VCaP (cell line): Measurements from ENCODE around the gene PRKCH.

ENCODE experiments used
- H3K27ac ChIP-seq: fragments of 450-650 bp; 2 replicates; pipeline ENCODE4 v1.5.1; 2017
- TF ChIP-seq, protein P1 (sequence below): fragments of 450-650 bp; conservative IDR thresholded peaks from 2 replicates; pipeline ENCODE4 v1.5.1; 2017; ENCODE audit warnings: mild to moderate bottlenecking, moderate library complexity

The PRKCH gene

DNA sequence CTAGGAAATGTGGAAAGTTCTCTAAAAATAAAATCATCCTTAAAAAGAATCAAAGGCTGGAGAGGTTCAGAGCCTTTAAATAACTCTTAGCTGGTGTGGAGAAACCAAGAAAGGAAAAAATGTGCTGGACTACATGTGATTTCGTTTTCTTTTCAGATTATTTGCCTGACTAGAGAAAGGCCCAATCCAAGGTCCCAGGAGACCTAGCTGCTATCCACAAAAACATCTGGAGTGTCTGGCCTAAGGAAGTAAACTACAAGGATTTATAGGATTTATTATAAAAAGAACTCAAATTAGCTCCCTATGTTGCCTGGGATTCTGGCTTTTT lies 39.5 kb upstream of the PRKCH start:
- TF ChIP-seq, protein P1, sequence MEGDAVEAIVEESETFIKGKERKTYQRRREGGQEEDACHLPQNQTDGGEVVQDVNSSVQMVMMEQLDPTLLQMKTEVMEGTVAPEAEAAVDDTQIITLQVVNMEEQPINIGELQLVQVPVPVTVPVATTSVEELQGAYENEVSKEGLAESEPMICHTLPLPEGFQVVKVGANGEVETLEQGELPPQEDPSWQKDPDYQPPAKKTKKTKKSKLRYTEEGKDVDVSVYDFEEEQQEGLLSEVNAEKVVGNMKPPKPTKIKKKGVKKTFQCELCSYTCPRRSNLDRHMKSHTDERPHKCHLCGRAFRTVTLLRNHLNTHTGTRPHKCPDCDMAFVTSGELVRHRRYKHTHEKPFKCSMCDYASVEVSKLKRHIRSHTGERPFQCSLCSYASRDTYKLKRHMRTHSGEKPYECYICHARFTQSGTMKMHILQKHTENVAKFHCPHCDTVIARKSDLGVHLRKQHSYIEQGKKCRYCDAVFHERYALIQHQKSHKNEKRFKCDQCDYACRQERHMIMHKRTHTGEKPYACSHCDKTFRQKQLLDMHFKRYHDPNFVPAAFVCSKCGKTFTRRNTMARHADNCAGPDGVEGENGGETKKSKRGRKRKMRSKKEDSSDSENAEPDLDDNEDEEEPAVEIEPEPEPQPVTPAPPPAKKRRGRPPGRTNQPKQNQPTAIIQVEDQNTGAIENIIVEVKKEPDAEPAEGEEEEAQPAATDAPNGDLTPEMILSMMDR, result no peak
- peak overlapping the region; percentile 83 for H3K27ac ChIP-seq

DNA sequence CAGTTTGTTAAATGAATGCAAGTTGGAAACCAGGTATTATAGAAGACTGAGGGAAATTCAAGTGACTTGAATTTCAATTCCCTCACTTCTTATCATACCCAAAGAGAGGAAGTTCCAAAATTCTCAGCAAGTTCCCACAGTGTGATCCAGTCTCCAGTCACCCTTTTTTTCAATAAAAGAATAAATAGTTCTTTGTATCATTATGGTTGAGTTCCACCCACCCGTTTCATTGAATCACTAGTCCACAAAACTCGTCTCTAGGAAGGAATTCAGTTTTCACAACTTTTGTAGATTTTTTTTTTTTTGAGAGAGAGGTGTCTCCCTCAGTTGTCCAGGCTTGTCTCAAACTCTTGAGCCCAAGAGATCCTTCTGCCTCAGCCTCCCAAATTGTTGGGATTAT lies 38.6 kb upstream of the PRKCH start:
- TF ChIP-seq, protein P1, result no peak
- no peak overlapping the region for H3K27ac ChIP-seq

DNA sequence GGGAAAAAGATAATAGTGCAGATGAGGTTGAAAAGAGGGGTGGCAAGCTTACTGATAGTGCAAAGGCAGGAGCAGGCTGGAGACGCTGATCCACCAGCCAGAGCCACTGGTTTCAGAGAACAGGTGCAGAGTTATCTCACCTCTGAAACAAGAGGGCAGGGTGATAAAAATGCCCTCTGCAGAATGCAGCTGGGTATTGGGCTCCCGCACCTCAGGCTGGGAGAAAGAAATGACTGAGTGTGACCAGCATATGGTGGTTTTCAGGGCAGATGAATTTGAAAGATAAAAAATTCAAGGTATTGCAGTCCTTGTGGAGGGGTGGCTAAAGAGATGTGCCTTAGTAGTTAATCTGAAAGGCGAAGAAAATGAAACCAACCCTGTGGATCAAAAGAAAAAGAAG lies 37.4 kb upstream of the PRKCH start:
- TF ChIP-seq, protein P1, result no peak

DNA sequence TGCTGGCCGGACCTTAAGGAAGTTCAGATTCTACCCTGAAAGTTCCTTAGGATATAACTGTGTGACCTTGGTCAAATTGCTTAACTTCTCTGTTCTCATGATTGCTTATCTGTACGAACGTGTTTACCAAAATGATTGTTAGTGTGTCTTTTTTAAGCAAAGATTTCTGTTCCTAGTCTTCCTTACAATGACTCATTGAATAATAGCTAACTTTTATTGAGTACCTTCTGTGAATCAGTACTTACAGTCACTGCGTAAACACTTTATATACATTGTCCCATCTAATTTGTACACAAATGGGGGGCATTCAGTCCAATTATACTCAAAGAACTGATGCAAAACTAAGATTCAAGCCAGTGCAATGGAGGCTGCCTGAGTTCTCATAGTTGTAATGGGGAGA lies 36.0 kb upstream of the PRKCH start:
- TF ChIP-seq, protein P1, result no peak
- no peak overlapping the region for H3K27ac ChIP-seq

More for the DNA sequence above, 37.4 kb upstream of the PRKCH start:
- no peak overlapping the region for H3K27ac ChIP-seq

DNA sequence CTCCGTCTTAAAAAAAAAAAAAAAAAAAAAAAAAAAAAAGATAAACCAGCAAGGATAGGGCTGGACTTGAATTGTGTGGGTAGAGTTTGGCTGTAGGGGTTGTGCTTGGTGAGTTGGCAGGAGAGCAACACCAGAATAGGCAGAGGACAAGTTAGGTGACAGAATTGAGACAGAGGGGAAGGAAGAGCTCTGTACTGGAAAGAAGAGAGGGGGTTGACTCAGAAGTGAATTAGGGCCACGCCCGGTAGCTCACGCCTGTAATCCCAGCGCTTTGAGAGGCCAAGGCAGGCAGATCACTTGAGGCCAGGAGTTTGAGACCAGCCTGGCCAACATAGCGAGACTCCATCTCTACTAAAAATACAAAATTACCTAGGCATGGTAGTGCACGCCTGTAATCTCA lies 34.2 kb upstream of the PRKCH start:
- H3K27ac ChIP-seq, result no peak overlapping the region
- TF ChIP-seq, protein P1, result no peak

DNA sequence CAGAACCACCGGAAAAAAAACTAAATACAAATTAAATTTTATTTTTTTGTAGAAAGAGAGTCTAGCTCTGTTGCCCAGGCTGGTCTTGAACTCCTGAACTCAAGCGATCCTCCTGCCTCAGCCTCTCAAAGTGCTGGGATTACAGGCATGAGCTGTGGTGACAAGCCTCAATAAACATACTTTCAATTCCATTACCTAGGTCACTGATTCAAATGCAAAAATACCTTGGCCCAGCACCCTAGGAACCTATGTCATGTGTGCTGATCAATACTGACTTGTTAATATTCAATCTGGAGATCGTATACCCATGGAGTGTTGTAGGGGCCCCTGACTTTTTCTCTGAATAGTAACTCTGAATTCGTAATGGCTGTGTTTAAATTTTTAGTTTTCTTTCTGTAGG lies 33.2 kb upstream of the PRKCH start:
- TF ChIP-seq, protein P1, result no peak

DNA sequence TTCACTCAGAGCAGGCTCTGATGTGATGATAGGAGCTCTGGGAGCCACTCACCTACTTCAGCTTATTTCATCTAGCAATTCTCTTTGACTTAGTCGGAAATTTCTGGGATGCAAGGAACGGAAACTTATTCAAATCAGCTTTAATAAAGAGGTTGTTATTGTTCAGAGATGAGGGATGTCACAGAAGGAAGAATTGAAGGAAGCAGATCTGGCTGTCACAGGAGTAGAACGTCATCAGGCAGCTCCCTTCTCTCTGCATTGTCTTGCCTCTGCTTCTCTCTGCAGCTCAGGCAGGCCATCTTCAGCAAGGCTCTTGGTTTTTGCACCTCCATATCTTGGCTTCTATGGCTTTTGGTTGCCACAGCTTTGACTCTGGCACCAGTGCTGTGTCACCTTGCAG lies 32.7 kb upstream of the PRKCH start:
- TF ChIP-seq, protein P1, result no peak
- no peak overlapping the region for H3K27ac ChIP-seq

More for the DNA sequence above, 33.2 kb upstream of the PRKCH start:
- H3K27ac ChIP-seq, result no peak overlapping the region

DNA sequence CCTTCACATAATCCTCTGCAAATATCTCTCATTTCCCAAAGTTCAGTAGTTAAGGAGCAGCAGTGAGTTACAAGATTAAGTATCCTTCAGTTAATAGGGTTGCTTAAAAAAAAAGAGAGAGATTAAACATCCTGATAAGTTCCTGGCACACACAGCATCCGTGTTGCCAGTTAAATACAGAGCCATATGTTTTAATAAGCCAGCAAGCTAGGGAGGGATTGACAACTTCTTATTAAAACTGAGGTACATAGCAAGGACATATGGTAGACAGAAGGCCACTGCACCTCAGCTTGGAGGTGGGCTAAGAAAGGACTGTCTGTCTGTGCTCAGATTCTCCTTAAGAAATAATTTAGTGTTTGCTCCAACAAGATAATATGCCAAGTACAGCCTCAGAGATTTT lies 30.7 kb upstream of the PRKCH start:
- peak overlapping the region; percentile 42 for H3K27ac ChIP-seq
- TF ChIP-seq, protein P1, result no peak
